NOMO-1 treated with dmso at 0.1 percent for 144 hours (cell line): Measurements from ENCODE around the gene GNG14.
"Not testable (repeated sequence)": the region's sequence is repeated elsewhere in the genome, so short reads cannot be mapped to it uniquely, and the experiment has no call there.

Experiments used
- DNase-seq: peaks from one replicate; lab custom pipeline; 2025; ENCODE audit not compliant: unreplicated experiment; lab: John Stamatoyannopoulos, UW

Gene GNG14

GRCh38 chr19:12722566-12723380 lies 35.0 kb downstream of the GNG14 start:
- DNase-seq: peak; percentile 95

- no peak for DNase-seq
Observed at GRCh38 chr19:12723381-12723640, 35.5 kb downstream of the GNG14 start.

DNA sequence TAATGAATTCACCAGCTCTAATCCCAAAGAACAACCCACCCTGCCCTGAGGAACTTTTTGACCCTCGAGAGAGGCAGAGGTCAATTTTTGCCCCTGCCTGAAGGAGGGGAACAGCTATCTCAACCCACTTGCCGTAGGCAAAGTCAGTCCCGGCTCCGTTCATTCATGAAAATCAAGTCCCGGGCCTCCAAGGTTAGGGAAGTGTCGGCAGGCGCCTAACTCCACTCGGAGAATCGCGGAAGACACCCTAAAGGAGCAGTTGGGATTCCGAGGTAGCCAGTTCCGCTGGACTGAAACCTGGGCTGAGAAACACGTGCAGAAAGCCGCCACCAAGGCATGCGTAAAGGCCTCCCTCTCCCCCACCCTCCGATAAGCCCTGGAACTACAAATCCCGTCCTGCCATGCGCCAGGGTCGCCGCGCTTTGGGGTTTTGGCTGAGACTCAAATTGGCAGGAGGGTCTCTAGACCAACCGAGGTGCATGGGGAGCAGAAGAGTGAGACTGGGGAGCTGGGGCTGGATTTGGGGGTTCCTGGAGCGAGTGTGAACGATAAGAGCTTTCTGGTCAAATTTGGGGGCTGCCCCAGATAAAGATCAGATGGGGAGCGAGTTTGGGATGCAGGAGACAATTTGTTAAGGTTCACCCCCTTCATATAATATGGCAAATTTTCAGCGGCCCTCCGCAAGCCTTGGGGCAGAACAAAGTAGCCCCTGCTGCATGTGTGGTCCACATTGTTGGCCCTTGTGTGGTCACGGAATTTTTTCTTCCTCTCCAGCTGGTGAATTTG lies 36.0 kb downstream of the GNG14 start, which contains the start of gene TNPO2:
Gene TNPO2, minus strand, starts transcription at position 292 of the 786 bp plus-strand sequence. CDS start 2,955 bp downstream, outside the sequence.
- DNase-seq: peak; percentile 47

- DNase-seq: not testable (repeated sequence)
Observed at GRCh38 chr19:12725612-12726011, 37.8 kb downstream of the GNG14 start.

DNA sequence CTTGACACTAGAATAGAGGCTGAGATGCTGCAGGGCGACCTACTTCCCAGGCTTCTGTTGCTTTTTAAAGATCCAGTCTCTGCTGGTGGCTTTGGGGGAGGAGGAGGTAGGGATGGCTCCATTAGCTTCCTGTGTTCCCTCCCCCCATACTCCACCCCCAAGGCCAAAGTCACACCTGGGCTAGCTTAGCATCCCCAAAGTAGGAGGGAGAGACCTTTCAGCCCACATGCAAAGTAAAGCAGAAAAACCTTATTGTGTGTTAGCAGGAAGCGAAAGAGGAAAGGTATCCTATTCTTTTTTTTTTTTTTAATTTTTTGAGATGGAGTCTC lies 39.2 kb downstream of the GNG14 start:
- DNase-seq: no peak

DNA sequence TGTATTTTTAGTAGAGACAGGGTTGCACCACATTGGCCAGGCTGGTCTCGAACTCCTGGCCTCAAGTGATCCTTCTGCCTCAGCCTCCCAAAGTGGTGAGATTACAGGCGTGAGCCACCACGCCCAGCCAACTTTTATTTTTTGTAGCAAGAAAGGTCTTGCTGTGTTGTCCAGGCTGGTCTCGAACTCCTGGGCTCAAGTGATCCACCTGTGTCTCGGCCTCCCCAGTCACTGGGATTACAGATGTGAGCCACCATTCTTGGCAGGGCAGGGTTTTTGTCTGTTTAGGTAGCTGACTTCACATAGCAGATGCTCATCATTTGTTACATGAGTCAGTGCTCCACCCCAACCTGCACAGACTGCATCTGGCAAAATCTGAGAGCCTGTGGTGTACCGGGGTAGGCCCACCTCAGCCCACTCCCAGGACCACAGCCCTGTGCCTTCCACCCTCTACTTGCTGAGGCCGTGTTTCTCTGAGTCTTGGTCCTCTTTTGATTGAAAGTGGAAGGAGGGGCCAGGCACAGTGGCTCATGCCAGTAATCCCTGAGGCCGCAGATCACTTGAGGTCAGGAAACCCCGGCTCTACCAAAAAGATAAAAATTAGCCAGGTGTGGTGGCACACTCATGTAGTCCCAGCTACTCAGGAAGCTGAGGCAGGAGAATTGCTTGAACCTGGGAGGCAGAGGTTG lies 40.1 kb downstream of the GNG14 start:
- DNase-seq: no peak

- no peak for DNase-seq
Observed at GRCh38 chr19:12730064-12730463, 42.3 kb downstream of the GNG14 start.

GRCh38 chr19:12731337-12731736 lies 43.5 kb downstream of the GNG14 start:
- no peak for DNase-seq

GRCh38 chr19:12733369-12734214 lies 45.8 kb downstream of the GNG14 start:
- DNase-seq: no peak

- peak; percentile 93 for DNase-seq
Observed at GRCh38 chr19:12736995-12737834, 49.4 kb downstream of the GNG14 start, which contains the start of gene GET3. Gene GET3 (plus strand): TSS chr19:12737497. CDS start chr19:12737506, 9 bp downstream.

GRCh38 chr19:12737835-12738351 lies 50.1 kb downstream of the GNG14 start:
- DNase-seq: no peak
